Stimulated activated CD4-positive, alpha-beta T cell treated with anti-CD3 and anti-CD28 coated beads, TNF-alpha, amount 100 ng/mL, for 24 hours (primary cell): ENCODE results near the gene NDUFV1.

ENCODE experiments used
- DNase-seq, 3 experiments: peaks; one replicate each; pipeline ENCODE4 v3.0.0-alpha.2; 2020; ENCODE audit warnings: low read depth in 3 of 3

Gene NDUFV1

GRCh38 chr11:67640758-67641337 is 34.1 kb downstream of the NDUFV1 start:
- DNase-seq: no peak

DNA sequence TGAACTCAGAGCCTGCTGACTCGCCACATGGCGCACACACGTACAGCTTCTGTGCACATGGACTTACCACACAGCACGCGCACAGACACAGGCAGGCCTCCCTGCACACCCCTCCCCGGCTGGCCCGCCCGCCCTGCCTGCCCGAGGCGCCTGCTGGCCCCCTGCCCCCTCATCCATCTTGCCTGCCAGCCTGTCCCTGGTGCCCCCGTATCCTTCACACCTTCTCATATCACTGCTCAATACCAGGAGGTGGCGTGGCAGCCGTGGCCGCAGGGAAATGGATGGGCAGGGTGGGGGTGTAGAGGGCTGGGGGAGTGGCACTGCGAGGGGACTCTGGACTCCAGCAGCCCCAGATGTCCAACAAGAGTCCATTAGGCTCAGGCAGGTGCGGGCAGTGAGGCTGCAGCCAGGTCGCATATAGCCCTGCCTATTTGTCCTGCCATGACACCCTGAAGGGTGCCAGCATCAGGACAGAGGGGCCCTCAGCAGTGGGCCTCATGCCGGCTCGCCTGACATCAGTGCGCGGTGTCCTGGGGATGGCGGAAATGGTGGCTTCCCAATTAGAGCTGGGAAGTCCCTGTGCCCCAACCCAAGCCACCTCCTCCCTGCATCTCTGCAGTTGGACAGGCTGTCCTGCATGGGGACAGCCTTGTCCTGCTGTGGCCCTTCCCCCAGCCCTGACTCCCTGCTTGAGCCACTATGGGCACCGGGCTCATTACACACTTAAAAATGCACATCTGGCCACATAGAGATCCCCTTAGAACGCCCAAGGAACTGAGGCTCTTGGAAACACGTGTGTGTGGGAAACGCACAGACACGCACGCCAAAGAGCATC is 34.8 kb downstream of the NDUFV1 start:
- no peak for DNase-seq

GRCh38 chr11:67642173-67643120 is 35.7 kb downstream of the NDUFV1 start:
- no peak for DNase-seq

DNA sequence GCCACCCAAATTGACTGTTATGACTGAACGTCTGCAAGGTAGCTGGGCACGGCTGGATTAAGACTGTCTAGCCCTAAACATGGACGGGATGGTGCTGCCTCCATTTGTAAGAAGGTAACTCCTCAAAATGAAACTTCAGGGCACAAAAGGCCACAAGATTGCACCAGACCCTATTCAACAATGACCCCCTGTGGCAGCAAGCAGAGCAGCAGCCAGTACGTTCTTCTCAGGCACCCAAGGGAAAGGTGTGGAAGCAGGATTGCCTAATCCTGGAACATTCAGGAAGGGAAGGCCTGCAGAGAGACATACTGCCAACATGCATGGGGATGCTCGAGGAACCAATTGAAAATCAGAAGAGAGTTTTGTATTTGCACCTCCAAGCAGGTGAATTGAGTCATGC is 37.3 kb downstream of the NDUFV1 start:
- no peak for DNase-seq

DNA sequence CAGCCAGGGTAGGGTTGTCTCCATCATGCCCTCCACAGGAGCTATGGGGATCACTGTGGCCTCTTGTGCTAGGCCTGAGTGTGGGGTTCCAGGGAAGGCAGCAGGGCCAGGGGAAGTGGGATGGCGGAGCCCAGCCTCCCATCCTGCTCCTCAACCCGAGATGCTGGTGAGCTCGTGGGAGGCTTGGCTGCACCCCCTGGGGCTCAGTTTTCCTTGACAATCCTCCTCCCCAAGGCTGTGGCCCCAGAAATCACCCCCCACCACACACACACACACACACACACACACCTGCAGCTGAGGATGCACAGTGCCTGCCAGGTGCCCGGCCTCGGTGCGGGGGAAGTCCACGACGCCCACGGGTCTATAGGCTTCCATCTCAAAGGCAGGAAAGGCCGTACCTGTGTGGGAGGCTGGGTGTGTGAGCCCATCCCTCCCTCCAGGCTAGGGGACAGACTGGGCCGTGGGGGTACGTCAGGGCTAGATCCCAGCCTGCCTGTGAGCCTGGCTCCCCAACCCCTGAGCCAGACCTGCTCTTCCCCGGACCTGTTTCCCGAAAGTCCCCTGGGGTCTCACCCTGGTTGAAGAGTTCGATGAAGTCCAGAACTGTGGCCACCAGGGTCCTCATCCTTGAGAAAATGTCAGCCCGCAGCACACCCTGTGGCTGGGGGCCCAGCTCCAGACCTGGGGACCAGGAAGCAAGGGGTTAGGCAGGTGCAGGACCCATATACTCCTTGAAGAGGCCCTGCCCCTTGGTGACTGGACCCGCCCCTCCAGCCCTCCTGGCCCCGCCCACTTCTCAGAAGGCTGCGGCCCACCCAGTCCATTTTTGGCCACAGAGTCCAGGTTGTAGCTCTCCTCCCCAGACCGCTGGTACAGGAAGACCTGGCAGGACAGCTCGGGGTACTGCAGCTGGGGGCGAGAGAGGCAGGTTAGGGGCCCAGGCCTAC is 38.0 kb downstream of the NDUFV1 start:
- no peak for DNase-seq

DNA sequence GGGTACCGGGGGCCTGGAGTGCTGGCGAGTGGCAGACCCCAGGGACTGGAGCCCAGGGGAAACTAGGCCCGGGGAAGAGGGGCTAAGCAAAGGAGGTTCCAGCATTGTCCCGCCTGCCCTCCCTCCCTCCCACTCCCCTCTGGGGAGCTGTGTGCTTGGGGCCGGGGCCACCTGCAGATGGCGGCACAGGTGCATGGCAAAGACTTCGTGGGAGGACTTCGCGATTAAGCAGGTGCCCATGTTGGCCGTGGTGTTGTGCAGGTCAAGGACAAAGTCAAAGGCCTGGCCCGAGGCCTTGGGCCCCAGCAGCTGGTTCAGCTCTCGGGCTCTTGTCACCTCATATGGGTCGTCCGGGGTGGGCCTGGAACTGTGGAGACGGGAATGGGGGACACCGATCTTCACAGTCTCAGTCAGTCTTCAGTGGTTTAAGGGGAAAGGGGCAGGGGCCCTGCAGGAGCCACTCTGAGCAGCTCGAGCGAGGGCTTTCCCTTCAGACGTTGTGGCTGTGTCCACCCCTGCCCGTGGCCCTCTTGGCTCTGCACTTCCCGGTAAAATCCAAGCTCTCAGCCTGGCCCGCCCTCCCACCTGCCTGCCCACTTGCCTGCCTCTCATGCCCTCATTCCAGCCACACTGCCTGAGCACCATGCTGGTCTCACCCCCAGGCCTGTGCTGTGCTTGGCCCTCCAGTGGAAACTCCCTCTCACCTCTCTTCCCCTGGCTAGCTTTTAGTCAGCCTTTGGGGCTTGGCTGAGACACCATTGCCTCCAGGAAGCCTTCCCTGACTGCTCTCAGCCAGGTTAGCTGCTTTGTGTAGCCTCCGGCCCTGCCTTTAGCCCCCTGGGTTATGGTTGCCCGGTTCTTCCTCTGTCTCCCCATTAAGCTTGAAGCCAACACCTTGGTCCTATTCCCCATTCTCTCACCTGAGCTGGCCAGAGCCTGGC is 39.1 kb downstream of the NDUFV1 start:
- DNase-seq: no peak

DNA sequence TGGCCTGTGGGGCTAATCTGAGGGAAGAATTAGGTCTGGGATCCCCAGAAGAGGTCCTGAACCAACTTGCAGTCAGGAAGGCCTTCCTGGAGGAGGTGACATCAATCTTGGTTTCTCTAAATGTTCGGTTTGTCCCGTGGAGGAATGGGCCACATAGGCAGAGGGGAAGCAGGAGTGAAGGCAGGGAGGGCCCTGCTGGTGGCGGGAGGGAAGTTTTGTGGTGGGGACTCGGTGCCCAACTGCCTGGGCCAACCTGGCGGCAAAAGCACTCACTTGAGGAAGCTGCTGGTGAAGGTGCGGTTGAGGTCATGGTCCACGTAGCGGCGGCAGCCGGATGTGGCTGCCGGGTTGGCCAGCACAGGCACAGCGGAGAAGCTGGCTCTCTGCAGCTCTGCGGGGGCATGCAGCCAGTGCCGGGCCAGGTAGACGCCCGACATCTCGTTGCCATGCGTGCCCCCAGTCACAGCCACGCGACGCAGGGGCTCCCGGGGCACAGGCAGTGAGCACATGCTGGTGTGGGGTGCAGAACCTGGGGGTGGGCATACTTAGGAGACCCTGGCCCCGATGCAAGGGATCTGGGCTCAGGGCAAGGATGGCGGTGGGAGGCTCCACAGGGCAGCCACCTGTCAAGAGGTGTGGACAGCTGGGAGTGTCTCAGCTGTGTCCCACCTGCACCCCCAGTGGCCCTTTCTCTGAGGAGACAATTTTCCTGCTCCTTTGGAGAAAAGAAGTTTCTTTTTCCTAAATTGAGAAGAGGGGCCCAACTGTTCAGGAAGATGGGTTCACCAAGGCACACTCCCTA is 40.0 kb downstream of the NDUFV1 start:
- peak in 1 of 3 experiments; percentile 35 for DNase-seq

DNA sequence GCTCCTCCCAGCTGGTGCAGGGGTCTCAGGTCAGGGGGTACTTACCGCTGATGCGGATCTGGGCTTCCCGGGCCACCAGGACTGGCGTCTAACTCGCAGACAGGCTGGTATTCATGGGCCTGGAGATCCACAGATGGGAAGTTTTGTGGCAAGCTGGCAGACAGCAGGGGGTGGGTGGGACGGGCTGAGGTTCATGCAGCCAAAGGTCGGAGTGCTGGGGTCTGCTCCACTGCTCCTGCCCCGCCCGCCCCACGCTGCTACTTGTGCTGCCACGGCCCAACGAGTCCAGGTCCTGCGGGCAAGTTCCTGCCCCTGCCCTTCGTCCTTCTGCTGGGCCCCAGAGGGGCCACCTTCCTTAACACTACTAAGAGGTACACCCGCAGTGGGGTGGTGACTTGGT is 40.7 kb downstream of the NDUFV1 start:
- no peak for DNase-seq

DNA sequence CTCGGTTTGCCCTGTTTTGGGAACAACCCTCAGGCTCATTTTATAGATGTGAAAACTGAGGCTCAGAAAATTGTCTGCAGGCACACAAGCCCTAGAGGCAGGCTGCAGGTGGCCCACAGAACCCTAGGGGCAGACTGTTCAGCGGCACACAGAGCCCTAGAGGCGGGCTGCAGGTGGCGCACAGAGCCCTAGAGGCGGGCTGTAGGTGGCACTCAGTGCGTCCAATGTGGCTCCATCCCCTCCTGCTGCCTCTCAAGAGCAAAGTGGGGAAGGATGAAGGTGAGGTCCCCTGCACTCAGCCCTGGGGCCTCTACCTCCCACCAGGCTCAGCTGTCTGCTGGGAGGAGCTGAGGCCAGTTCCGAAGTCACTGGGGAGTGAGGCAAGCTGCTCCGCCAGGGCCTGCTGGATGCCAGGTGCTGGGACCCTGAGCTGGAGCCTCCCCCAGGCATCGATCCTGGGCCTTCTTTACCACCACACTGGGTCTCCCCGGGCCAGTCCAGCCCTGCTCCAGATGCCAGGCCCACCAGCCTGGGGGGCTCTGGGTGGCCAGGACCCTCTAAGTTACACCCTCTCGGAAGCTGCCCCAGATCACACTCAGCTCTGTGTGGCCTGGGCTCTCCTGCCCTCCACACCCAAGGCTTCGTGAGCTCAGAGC is 41.5 kb downstream of the NDUFV1 start:
- DNase-seq: peak in 1 of 3 experiments; percentile 47

GRCh38 chr11:67648796-67649613 is 42.3 kb downstream of the NDUFV1 start:
- no peak for DNase-seq

DNA sequence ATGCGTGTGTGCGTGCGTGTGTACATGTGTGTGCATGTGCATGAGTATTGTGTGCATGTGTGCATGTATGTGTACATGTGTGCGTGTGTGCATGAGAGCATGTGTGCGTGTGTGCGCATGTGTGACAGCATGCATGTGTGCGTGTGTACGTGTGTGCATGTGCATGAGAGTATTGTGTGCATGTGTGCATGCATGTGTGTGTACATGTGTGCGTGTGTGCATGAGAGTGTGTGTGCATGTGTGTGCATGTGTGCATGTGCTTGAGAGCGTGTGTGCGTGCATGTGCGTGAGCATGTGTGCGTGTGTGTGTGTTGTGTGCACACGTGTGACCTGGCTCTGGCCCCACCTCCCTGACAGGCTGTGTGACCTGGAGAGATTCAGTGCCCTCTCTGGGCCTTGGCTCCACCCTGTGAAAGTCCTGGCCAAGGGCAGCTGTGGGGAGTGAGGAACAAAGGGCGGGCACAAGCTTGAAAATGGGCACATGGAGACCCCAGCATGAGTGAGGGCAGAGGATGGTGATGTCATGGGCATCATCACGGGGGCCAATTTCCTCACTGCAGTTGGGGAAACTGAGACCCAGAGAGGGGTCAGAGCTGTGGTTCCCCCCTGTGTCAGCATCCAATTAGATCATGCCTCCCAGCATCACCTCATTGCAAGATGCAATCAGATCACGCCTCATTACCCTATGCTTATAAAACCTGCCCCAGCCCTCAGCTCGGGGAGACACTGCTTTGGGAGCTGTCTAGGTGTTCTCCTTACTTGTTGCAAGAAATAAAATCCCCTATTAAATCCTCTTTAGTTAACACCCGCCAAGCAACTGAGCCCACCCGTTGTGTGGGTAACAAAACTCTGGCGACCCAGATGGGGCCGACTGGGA is 43.1 kb downstream of the NDUFV1 start:
- no peak for DNase-seq

- DNase-seq: no peak
Observed at GRCh38 chr11:67651976-67652781, 45.4 kb downstream of the NDUFV1 start.

GRCh38 chr11:67652965-67653845 is 46.5 kb downstream of the NDUFV1 start:
- no peak for DNase-seq

DNA sequence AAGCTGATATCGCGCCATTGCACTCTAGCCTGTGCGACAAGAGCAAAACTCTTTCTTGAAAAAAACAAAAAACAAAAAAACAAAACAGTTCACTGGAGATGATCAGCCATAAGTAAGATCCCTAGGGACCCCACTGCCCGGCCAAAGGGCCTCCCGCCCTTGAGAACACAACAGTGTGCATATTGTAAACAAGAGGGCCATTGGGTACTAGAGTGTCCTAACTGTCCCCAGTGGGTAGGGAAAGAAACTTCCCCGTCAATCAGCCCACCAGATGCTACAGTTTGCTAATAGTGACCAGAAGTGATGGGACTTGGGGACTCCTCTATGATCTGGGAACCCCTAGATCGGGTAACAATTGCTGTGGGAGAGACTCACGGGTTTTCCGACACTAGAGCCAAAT is 47.5 kb downstream of the NDUFV1 start:
- DNase-seq: no peak
